Effector memory CD8-positive, alpha-beta T cell (primary cell): ENCODE results near the gene RCAN1.

Source experiments
- ATAC-seq: fragments of 150-1000 bp; cut with Tn5 transposase; replicated peaks from 2 replicates; pipeline ENCODE4 v1.10.0; 2021; ENCODE audit warnings: mild to moderate bottlenecking, moderate library complexity
- DNase-seq, 3 experiments: peaks; one replicate each; pipeline ENCODE4 v3.0.0; 2021
- H3K27ac Mint-ChIP-seq, 2 donors: one replicate each; pipeline ENCODE4 v1.8.0; 2022; ENCODE audit warnings: mild to moderate bottlenecking in 2 of 2, mixed read lengths in 2 of 2, moderate library complexity in 2 of 2
- H3K27me3 Mint-ChIP-seq, 2 donors: one replicate each; pipeline ENCODE4 v1.8.0; 2022; ENCODE audit warnings: mixed read lengths in 2 of 2
- H3K36me3 Mint-ChIP-seq: one replicate; pipeline ENCODE4 v1.8.0; 2022; ENCODE audit warnings: mild to moderate bottlenecking, moderate library complexity, mixed read lengths; ENCODE audit not compliant: insufficient read depth
- H3K4me1 Mint-ChIP-seq, 2 donors: one replicate each; pipeline ENCODE4 v1.8.0; 2022; ENCODE audit warnings: low read depth in 2 of 2, mixed read lengths in 2 of 2
- H3K4me3 Mint-ChIP-seq, 2 donors: one replicate each; pipeline ENCODE4 v1.8.0; 2022; ENCODE audit warnings: mild to moderate bottlenecking in 2 of 2, mixed read lengths in 2 of 2, moderate library complexity in 2 of 2
- H3K9me3 Mint-ChIP-seq, 2 donors: one replicate each; pipeline ENCODE4 v1.8.0; 2022; ENCODE audit warnings: mixed read lengths in 2 of 2

Gene RCAN1

DNA sequence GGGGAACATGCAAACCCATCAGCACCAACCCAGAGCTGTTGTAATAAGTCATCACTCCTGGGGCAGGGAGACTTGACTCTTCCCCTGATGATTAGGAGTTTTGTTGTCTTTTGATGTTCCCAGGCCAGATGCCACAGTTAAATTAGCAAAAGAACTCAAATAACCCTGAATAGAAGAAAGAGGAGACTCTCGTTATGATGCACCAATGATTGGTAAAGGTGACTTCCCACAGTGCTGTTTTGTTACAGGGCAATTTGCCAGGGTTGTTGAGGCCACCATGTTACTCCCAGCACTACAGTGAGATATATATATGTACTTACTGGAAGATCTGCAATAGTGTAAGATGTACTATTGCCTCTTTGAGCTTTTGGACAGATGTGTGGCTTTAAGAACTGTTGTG is 24.3 kb upstream of the RCAN1 start:
- H3K9me3 Mint-ChIP-seq = no peaks in the 10 kb centered on the region
- H3K4me1 Mint-ChIP-seq = peaks cover 9 to 23% of the 10 kb centered on the region in 2 donors
- H3K36me3 Mint-ChIP-seq = peaks cover 3% of the 10 kb centered on the region
- H3K4me3 Mint-ChIP-seq = no peak overlapping the region
- H3K27me3 Mint-ChIP-seq = peaks cover 7 to 19% of the 10 kb centered on the region in 2 donors
- DNase-seq (no peak), ATAC-seq (no peak)
- H3K27ac Mint-ChIP-seq = peak overlapping the region in 1 of 2 donors; percentile 29

DNA sequence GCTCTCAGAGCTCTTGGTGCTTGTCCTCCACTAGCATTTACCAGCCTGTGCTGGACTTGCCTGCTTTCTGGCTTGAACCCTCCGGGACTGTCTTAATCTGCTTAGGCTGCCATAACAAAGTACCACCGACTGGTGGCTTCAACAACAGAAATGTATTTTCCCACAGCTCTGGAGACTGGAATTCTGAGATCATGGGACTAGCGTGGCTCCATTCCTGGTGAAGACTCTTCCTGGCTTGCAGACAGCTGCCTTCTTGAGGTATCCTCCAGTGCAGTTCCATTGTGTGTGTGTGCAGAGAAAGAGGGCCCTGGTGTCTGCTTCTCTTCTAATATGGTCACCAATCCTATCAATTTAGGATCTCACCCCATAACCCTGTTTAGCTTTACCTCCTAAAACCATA is 22.0 kb upstream of the RCAN1 start:
- Mint-ChIP-seq H3K9me3 (no peaks in the 10 kb centered on the region), H3K36me3 (peaks cover 3% of the 10 kb centered on the region), H3K4me1 (peaks cover 9 to 23% of the 10 kb centered on the region in 2 donors), H3K27me3 (peaks cover 20 to 31% of the 10 kb centered on the region in 2 donors), H3K27ac (no peak overlapping the region), H3K4me3 (no peak overlapping the region)
- DNase-seq (no peak), ATAC-seq (no peak)

DNA sequence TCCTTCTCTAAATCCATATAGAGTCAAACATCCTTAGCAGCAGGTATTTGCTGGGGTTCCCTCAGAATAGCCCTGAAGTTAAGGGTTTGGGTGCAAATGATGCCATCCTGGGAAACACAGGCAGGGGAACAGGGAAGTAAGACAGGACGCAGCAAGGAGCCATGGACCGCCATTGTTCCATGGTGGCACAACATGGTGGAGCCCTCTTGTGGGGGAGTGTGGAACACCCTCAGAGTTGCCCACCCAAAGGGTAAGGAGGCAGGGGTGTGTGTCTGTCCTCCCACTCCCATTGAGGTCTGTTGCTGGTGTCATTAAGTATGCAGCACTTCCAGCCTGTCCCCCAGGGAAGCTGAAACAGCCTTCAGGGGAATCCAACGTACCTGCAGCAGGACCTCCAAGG is 20.4 kb upstream of the RCAN1 start:
- Mint-ChIP-seq H3K27me3 (peaks cover 20 to 31% of the 10 kb centered on the region in 2 donors), H3K4me1 (peaks cover 5 to 13% of the 10 kb centered on the region in 2 donors), H3K27ac (no peak overlapping the region), H3K4me3 (no peak overlapping the region), H3K9me3 (no peaks in the 10 kb centered on the region), H3K36me3 (no peaks in the 10 kb centered on the region)
- no peak for ATAC-seq
- no peak for DNase-seq

DNA sequence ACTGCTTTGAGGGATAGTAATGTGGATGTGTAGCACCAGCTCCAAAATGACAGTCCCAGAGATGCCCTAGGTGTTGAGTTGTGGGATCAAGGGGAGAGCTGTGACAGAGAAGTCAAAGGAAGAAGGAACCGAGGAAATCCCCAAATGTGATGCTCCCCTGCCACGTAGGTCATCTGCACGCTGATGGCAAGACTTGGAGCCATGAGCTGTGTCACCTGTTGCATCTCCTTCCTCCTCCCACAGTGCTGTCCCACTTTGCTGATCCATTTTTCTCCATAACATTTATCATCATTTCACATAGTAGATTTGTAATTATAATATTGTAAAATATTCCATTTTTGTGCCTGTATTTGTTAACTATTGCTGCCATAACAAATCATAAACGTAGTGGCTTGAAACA is 17.6 kb upstream of the RCAN1 start:
- no peak overlapping the region for H3K4me3 Mint-ChIP-seq
- H3K4me1 Mint-ChIP-seq = no peaks in the 10 kb centered on the region
- H3K27ac Mint-ChIP-seq = no peak overlapping the region
- peaks cover 20 to 31% of the 10 kb centered on the region in 2 donors for H3K27me3 Mint-ChIP-seq
- H3K36me3 Mint-ChIP-seq = no peaks in the 10 kb centered on the region
- H3K9me3 Mint-ChIP-seq = no peaks in the 10 kb centered on the region
- DNase-seq = no peak
- ATAC-seq = no peak

DNA sequence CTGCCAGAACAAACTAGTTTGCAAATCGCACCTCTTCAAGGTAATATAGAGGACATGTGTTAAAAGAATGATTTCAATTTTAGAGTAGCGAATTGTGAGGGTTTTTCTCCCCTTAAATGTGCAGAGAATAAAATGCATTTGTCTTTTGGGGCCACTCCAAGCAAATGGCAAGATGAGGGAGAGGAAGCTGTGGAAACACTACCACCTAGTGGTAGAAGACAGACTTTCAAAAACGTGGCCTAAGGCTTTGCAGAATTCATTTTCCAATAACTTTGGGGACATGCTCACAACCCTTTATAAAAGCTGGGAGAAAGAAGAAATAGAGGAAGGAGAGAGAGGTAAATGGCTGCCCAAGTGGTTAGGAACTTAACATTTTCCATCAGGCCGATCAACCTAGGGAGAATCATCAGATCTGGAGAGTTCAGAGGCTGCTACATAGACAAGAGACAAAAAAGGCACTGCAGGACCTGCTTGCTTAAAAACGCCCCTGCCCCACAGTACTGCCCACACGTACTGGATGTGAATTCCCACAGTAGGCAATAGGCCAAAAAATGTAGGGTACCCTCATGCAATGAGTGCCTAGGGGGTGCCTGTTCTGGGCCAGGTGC is 15.7 kb upstream of the RCAN1 start:
- Mint-ChIP-seq H3K27ac (no peak overlapping the region), H3K36me3 (no peaks in the 10 kb centered on the region), H3K27me3 (peaks cover 34 to 37% of the 10 kb centered on the region in 2 donors), H3K9me3 (no peaks in the 10 kb centered on the region), H3K4me3 (no peak overlapping the region), H3K4me1 (no peaks in the 10 kb centered on the region)
- peak; percentile 24 to 45 (median 34) for DNase-seq
- ATAC-seq = peak; percentile 73

DNA sequence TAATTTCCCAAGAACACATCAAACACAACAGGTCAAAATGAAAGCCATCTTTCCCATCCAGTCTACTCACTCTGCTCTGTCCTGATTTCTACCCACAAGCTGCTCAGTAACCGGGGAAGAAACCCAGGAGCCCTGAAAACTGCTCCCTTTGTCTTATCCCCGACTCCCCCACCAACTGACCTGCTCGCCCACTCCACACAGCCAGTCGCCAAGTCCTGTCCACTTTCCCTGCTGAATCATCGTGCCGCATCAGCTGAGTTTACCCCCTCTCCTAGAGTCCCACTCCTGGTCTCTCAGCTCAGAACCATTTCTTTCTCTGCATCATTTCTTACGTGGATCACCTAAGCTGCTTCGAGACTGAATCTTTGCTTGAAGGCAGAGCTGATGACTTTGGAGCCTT is 11.2 kb upstream of the RCAN1 start:
- Mint-ChIP-seq H3K27me3 (peaks cover 49 to 54% of the 10 kb centered on the region in 2 donors), H3K4me3 (no peak overlapping the region), H3K36me3 (no peaks in the 10 kb centered on the region), H3K9me3 (no peaks in the 10 kb centered on the region), H3K4me1 (no peaks in the 10 kb centered on the region), H3K27ac (no peak overlapping the region)
- ATAC-seq (no peak), DNase-seq (no peak)

DNA sequence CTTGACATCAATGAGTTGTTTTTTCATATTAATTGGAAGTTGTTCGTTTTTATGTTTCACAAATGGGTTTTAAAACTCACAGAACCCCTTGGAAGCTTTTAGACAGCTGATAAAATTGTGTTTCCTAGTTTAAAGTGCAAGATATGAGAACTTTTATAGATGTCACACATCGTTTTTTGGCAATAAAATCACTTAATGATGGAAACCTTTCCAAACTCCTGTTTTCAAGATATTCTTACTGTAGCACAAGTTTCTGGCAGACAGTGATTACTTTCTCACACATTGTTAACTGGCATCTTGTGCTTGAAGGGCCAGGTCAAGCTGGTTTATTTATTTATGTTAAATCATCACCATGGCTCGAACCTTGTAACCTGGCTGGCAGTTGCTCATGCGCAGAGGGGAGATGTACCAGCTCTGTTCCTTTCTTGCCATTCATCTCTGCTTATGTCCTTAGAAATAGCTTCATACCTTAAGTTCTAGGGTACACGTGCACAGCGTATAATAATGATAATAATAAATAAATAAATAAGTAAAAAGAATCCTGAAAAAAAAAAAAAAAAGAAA is 10.2 kb upstream of the RCAN1 start:
- no peak for ATAC-seq

DNA sequence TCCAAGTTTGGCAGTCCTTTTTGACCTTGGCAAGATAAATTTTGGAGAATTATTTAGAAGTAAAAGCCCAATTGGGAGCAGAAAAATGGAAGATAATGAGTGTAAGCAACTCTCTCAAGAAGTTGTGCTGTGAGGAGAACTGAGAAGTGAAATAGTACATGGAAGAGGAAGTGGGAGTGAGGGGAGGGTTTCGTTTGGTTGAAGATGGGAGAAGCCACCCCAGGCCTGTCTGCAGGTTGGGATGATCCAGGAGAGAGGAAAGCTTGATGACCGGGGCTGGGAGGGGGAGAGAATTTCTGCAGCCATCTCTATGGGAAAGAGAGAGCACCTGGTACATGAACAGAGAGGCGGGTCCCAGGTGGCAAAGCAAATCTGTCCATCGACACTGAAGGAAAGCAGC is 8.6 kb upstream of the RCAN1 start:
- DNase-seq = no peak
- no peak for ATAC-seq
- no peaks in the 10 kb centered on the region for H3K36me3 Mint-ChIP-seq
- no peaks in the 10 kb centered on the region for H3K4me1 Mint-ChIP-seq
- peaks cover 57 to 64% of the 10 kb centered on the region in 2 donors for H3K27me3 Mint-ChIP-seq
- H3K27ac Mint-ChIP-seq = no peak overlapping the region
- H3K4me3 Mint-ChIP-seq = no peak overlapping the region
- H3K9me3 Mint-ChIP-seq = no peaks in the 10 kb centered on the region

More for the DNA sequence above, 10.2 kb upstream of the RCAN1 start:
- peaks cover 57 to 64% of the 10 kb centered on the region in 2 donors for H3K27me3 Mint-ChIP-seq
- H3K4me1 Mint-ChIP-seq = no peaks in the 10 kb centered on the region
- no peak for DNase-seq
- H3K36me3 Mint-ChIP-seq = no peaks in the 10 kb centered on the region
- no peak overlapping the region for H3K4me3 Mint-ChIP-seq
- no peak overlapping the region for H3K27ac Mint-ChIP-seq
- no peaks in the 10 kb centered on the region for H3K9me3 Mint-ChIP-seq

DNA sequence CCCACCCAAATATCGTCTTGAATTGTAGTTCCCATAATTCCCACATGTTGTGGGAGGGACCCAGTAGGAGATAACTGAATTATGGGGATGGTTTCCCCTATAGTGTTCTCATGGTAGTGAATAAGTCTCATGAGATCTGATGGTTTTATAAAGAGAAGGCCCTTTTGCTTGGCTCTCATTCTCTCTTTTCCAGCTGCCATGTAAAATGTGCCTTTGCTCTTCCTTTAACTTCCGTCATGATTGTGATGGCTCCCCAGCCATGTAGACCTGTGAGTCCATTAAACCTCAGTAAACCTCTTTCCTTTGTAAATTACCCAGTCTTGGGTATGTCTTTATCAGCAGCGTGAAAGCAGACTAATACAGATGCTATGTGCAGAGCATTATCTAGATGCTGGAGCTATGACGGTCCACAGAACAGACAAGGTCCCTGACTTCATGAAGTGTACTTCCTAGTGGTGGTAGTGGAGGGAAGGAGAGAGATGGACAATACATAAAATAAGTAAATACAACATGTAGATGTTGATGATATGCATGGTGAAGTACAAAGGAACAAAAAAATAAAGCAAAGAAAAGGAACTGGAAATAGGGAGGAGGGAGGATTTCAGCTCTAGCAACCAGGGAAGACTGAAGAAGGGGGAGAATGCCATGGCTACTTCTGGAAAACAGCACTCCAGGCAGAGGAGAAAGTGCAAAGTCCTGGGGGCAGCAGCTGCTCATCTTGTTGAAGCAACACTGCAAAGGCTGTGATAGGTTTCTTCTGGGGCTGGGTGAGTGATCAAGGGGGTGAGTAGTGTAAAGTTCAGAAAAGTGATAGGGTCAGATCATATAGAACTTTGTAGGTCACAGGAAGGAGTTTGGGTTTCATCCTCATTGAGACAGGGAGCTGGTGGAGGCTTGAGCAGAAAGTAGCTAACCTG is 6.8 kb upstream of the RCAN1 start:
- no peaks in the 10 kb centered on the region for H3K36me3 Mint-ChIP-seq
- DNase-seq (no peak), ATAC-seq (no peak)
- H3K9me3 Mint-ChIP-seq = no peaks in the 10 kb centered on the region
- no peak overlapping the region for H3K4me3 Mint-ChIP-seq
- peaks cover 53 to 60% of the 10 kb centered on the region in 2 donors for H3K27me3 Mint-ChIP-seq
- H3K4me1 Mint-ChIP-seq = no peaks in the 10 kb centered on the region
- no peak overlapping the region for H3K27ac Mint-ChIP-seq

DNA sequence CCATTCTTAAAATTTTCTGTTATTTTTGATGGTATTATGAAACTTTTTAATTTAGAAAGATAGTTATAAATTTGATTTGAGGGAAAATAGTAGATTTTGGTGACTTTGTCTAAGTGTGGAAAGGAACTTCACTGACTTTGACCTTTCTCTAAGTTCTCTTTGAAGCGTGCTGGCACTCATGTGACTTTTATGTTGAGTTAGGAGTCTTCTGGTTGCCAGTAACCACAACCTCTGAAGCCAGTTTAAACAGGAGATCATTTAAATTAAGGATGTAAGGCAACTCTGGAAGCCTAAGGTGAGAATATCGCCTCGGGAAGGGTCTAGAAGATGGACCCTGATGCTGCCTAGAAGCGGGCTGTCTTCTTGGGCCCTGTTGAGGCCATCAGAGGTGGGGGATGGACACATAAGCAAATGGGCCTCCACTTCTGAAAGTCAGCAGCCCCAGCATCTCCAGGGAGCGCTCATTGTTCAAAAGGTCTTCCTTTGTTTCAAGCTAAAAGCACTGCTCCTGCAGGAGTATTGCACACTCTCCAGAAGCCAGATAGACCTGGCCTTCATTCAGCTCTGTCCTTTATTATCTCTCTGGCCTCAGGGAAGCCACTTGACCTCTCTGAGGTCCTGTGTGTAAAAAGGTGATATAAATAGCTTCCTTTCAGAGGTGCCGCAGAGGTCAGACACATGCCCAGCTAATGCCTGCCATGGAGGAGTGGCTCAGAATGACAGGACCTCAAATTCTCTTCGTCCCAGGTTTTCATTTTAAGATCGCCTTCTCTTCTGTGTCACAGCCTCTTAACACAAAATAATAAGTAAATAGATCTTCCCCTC is 5.1 kb upstream of the RCAN1 start:
- peaks cover 41 to 46% of the 10 kb centered on the region in 2 donors for H3K27me3 Mint-ChIP-seq
- DNase-seq (no peak), ATAC-seq (no peak)
- no peaks in the 10 kb centered on the region for H3K9me3 Mint-ChIP-seq
- H3K4me3 Mint-ChIP-seq = no peak overlapping the region
- H3K36me3 Mint-ChIP-seq = no peaks in the 10 kb centered on the region
- H3K4me1 Mint-ChIP-seq = peaks cover 0 to 3% of the 10 kb centered on the region in 2 donors
- H3K27ac Mint-ChIP-seq = no peak overlapping the region

DNA sequence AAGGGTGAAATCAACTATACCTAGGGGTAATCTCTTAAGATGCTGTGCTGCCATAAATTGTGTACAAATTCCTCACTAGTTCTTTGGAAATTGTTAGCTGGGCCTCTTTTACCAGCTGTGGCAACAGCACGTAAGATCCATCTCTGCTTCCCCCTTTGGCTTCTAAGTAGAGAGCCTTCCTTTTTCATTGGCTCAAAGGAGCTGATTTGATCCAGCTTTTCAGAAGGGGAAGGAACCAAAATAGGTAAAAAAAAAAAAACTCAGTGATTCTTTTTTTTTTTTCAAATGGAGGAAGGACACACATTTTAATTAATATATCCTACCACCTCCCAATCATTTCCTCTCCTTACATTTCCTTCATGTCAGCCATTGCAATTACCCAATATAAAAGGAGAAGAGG is 4.0 kb upstream of the RCAN1 start:
- no peak overlapping the region for H3K4me3 Mint-ChIP-seq

DNA sequence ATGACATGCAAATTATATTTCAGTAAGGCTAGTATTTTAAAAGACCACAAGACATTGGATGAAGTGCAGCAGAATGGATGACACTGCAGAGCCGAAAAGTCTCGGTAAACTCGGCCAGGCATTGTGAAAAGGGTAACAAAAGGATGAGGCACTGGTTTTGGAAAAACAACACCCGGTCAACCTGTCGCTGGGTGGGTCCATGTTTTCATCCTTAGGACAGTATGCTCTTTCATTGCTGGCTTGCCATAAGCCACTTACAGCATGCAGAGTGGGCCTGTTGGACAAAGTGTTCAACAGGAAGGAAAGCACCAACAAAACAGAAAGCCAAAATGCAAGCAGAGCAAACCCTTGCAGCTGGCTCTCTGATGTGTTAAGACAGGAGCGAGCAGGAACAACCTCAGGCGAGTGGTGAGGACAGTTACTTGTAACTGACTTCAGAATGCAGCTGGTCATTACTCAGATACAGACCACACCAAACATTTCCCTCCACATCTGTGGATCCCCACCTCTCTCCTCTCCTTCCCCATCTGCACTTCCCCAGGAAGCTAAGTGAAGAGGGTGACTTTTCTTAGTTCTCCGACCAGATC is 2.9 kb upstream of the RCAN1 start:
- Mint-ChIP-seq H3K27ac (no peak overlapping the region), H3K4me3 (no peak overlapping the region), H3K36me3 (no peaks in the 10 kb centered on the region), H3K27me3 (peaks cover 25 to 27% of the 10 kb centered on the region in 2 donors), H3K9me3 (no peaks in the 10 kb centered on the region), H3K4me1 (peaks cover 10 to 13% of the 10 kb centered on the region in 2 donors)
- ATAC-seq (no peak), DNase-seq (no peak)

More for the DNA sequence above, 4.0 kb upstream of the RCAN1 start:
- Mint-ChIP-seq H3K9me3 (no peaks in the 10 kb centered on the region), H3K27me3 (peaks cover 36 to 38% of the 10 kb centered on the region in 2 donors), H3K27ac (no peak overlapping the region), H3K4me1 (peaks cover 3 to 6% of the 10 kb centered on the region in 2 donors), H3K36me3 (no peaks in the 10 kb centered on the region)
- ATAC-seq (no peak), DNase-seq (no peak)

DNA sequence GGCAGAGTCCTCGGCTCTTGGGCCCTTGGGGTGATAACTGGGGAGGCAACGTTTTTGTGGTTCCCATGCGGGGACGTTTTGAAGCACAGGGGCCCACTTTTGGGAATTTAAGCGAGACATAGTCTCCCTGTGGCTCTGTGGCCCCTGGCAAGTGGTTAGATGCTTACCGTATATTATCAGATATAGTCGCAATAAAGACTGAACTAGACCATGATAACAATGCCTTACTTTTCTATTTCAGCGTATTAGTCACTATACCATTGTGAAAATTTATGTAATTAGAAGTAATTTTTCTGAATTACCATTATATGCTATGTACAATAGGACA is 538 bp upstream of the RCAN1 start:
- peak overlapping the region; percentile 81 to 93 for H3K27ac Mint-ChIP-seq
- DNase-seq (no peak), ATAC-seq (peak; percentile 7)
- peak overlapping the region; percentile 86 to 88 for H3K4me3 Mint-ChIP-seq
- peaks cover under 1 to 3% of the 10 kb centered on the region in 2 donors for H3K27me3 Mint-ChIP-seq
- no peaks in the 10 kb centered on the region for H3K36me3 Mint-ChIP-seq
- H3K9me3 Mint-ChIP-seq = no peaks in the 10 kb centered on the region
- H3K4me1 Mint-ChIP-seq = peaks cover 18 to 23% of the 10 kb centered on the region in 2 donors
